AG10803 (cell line): ENCODE measurements around the gene ERP44.

Source experiments
- DNase-seq: peaks from one replicate; pipeline ENCODE4 v3.0.0; 2010; ENCODE audit warnings: low read depth
- H3K4me3 ChIP-seq: 2 replicates; pipeline ENCODE4 v1.5.1; 2011; ENCODE audit warnings: mild to moderate bottlenecking, low read length, control low read depth
- TF ChIP-seq, protein P1 (sequence below): conservative IDR thresholded peaks from 2 replicates; pipeline ENCODE4 v1.5.1; 2011; ENCODE audit warnings: mild to moderate bottlenecking, low read length, control low read depth, inconsistent platforms

ERP44 gene

GRCh38 chr9:100111235-100111634 lies 12.4 kb upstream of the ERP44 start:
- TF ChIP-seq, protein P1, sequence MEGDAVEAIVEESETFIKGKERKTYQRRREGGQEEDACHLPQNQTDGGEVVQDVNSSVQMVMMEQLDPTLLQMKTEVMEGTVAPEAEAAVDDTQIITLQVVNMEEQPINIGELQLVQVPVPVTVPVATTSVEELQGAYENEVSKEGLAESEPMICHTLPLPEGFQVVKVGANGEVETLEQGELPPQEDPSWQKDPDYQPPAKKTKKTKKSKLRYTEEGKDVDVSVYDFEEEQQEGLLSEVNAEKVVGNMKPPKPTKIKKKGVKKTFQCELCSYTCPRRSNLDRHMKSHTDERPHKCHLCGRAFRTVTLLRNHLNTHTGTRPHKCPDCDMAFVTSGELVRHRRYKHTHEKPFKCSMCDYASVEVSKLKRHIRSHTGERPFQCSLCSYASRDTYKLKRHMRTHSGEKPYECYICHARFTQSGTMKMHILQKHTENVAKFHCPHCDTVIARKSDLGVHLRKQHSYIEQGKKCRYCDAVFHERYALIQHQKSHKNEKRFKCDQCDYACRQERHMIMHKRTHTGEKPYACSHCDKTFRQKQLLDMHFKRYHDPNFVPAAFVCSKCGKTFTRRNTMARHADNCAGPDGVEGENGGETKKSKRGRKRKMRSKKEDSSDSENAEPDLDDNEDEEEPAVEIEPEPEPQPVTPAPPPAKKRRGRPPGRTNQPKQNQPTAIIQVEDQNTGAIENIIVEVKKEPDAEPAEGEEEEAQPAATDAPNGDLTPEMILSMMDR, result no peak
- no peak overlapping the region for H3K4me3 ChIP-seq
- peak; percentile 98 for DNase-seq

- peak; percentile 29 for DNase-seq
- TF ChIP-seq, protein P1, result no peak
- H3K4me3 ChIP-seq, result no peak overlapping the region
These were observed 9.8 kb upstream of the ERP44 start for GRCh38 chr9:100108559-100108958.

GRCh38 chr9:100106616-100107015 lies 7.8 kb upstream of the ERP44 start:
- DNase-seq, result no peak
- TF ChIP-seq, protein P1, result no peak
- H3K4me3 ChIP-seq, result no peak overlapping the region

DNA sequence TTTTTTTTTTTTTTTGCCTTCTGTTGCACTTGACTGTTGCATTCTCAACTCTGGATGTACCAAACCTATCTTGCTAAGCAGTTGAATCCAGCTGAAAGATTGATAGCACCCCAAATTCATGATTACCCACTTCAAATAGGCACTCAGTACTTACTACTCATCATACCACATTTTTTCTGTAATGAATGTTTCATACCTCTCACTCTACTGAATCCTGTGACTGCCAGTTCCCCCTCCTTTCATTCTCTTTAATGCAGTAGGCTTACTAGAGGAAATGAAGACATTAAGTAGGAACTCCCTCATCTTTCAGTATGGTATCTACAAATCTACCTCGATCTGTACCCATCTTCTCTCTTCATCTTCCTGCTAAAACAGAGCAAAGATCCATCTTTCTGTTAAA lies 7.1 kb upstream of the ERP44 start:
- no peak overlapping the region for H3K4me3 ChIP-seq
- TF ChIP-seq, protein P1, result no peak
- no peak for DNase-seq

DNA sequence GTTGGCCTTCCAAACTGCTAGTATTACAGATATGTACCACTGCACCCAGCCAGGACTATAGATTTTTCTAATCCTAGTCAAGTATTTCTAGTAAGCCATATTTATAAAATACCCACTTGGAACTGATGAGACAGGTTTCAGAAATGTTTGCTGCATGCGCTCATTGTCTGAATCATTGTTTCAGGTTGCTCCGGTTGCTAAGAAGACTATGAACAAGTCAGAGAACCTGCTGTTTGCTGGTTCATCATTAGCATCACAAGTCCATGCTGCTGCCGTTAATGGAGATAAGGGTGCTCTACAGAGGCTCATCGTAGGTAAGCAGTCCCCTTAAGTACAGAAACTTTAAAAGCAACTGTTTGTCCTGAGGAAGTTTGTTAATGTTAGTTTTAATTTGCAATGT lies 5.5 kb upstream of the ERP44 start:
- DNase-seq, result peak; percentile 12
- H3K4me3 ChIP-seq, result no peak overlapping the region
- TF ChIP-seq, protein P1, result no peak

DNA sequence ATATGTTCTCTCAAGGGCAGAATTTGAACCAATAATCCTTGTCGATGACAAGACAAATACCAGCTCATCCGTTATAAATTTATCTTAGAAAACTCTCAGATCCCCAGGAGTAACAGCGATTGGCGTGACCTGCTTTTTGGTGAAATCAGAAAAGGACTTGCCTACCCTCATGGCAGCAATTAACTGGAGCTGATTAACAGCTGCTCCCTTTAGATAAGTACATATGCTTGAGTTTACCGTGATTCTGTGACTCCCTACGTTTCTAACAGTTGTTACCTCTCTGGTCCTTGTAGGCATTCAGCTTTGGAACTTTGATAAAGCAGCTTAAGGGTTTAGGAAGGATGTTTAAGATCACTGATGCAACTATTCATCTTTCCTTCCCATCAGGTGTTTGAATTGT lies 2.8 kb upstream of the ERP44 start:
- TF ChIP-seq, protein P1, result no peak
- no peak for DNase-seq
- no peak overlapping the region for H3K4me3 ChIP-seq

GRCh38 chr9:100100146-100100667 lies 1.4 kb upstream of the ERP44 start:
- TF ChIP-seq, protein P1, result no peak
- H3K4me3 ChIP-seq, result peak overlapping the region; percentile 99
- no peak for DNase-seq
